CD8-positive, alpha-beta memory T cell (primary cell): ENCODE measurements around the gene SAPCD1. TPM values are rescaled to one million over a fixed set of nuclear protein-coding genes. Genes with fewer than 3 reads are reported as not detected.
A peak's percentile ranks its signal among the peaks of the same experiment; 100 is the strongest.

ENCODE experiments used
- CTCF ChIA-PET: fragments of 350-600 bp; sonication (Branson Sonifier 250); formaldehyde crosslinking; loops from one replicate; lab custom pipeline; 2021; ENCODE audit warnings: antibody characterized with exemption; lab: Charles Lee
- POLR2A ChIA-PET: fragments of 350-600 bp; sonication (Branson Sonifier 250); formaldehyde crosslinking; loops from one replicate; lab custom pipeline; 2021; ENCODE audit warnings: antibody characterized with exemption; lab: Charles Lee
- DNase-seq, 5 donors: peaks; one replicate each; pipeline versions ENCODE4 v3.0.0 to v3.0.0-alpha.2; 2020 to 2022; ENCODE audit warnings: mixed read lengths in 1 of 5
- H3K27ac ChIP-seq: one replicate; pipeline ENCODE4 v1.7.0; 2013; ENCODE audit warnings: low read depth, mild to moderate bottlenecking, low read length, moderate library complexity
- H3K27me3 ChIP-seq: 2 replicates; pipeline ENCODE4 v1.7.0; 2013; ENCODE audit warnings: low read length, mild to moderate bottlenecking; ENCODE audit not compliant: insufficient read depth, poor library complexity, severe bottlenecking
- H3K36me3 ChIP-seq: 2 replicates; pipeline ENCODE4 v1.7.0; 2013; ENCODE audit warnings: mild to moderate bottlenecking, low read length, moderate library complexity; ENCODE audit not compliant: insufficient read depth
- H3K4me1 ChIP-seq: 2 replicates; pipeline ENCODE4 v1.7.0; 2013; ENCODE audit warnings: mild to moderate bottlenecking, low read length, moderate library complexity; ENCODE audit not compliant: insufficient read depth
- H3K4me3 ChIP-seq: 2 replicates; pipeline ENCODE4 v1.7.0; 2013; ENCODE audit warnings: mild to moderate bottlenecking, low read length
- H3K9me3 ChIP-seq: 2 replicates; pipeline ENCODE4 v1.7.0; 2013; ENCODE audit warnings: mild to moderate bottlenecking, low read length
- H3K27ac Mint-ChIP-seq, 8 donors: one replicate each; pipeline ENCODE4 v1.8.0; 2020 to 2021; ENCODE audit warnings: mixed read lengths in 8 of 8, mild to moderate bottlenecking in 6 of 8, inconsistent platforms in 3 of 8, moderate library complexity in 3 of 8
- H3K27me3 Mint-ChIP-seq, 2 donors: one replicate each; pipeline ENCODE4 v1.8.0; 2020 to 2021; ENCODE audit warnings: mixed read lengths in 2 of 2, mild to moderate bottlenecking in 1 of 2, moderate library complexity in 1 of 2
- H3K36me3 Mint-ChIP-seq, 3 donors: one replicate each; pipeline ENCODE4 v1.8.0; 2020 to 2021; ENCODE audit warnings: mixed read lengths in 3 of 3, inconsistent platforms in 1 of 3, mild to moderate bottlenecking in 1 of 3
- H3K4me1 Mint-ChIP-seq, 3 donors: one replicate each; pipeline ENCODE4 v1.8.0; 2020 to 2021; ENCODE audit warnings: mixed read lengths in 3 of 3, inconsistent platforms in 1 of 3, mild to moderate bottlenecking in 1 of 3
- H3K4me3 Mint-ChIP-seq, 7 donors: one replicate each; pipeline ENCODE4 v1.8.0; 2020 to 2021; ENCODE audit warnings: mixed read lengths in 7 of 7, mild to moderate bottlenecking in 6 of 7, moderate library complexity in 4 of 7, inconsistent platforms in 2 of 7
- H3K9me3 Mint-ChIP-seq, 5 donors: one replicate each; pipeline ENCODE4 v1.8.0; 2020 to 2022; ENCODE audit warnings: mixed read lengths in 5 of 5, mild to moderate bottlenecking in 3 of 5, moderate library complexity in 2 of 5, inconsistent platforms in 1 of 5
- polyA plus RNA-seq: library from polyadenylated mRNA; unstranded; fragments of 300-500 nt; fragmentation: Illumina TruSeq; gene quantifications from one replicate; pipeline ENCODE4 v1.2.3, GENCODE V29; 2021
- total RNA-seq, 2 experiments: library from RNA; stranded (reverse); gene quantifications; one replicate each; pipeline ENCODE4 v1.2.3, GENCODE V29; 2021

SAPCD1 gene
- total RNA-seq, result 1 to 10 TPM; 6.1 to 7.0 TPM
- not detected for polyA plus RNA-seq

GRCh38 chr6:31762356-31762755 lies at the start of gene SAPCD1:
SAPCD1 (plus strand) TSS chr6:31762656; CDS start chr6:31763055, 399 bp downstream.
- no peaks in the 10 kb centered on the region for H3K9me3 ChIP-seq
- Mint-ChIP-seq H3K36me3 (peaks cover 0 to 12% (median 8%) of the 10 kb centered on the region in 3 donors), H3K27ac (peak within 1 kb of the TSS in 5 of 8 donors; percentile 24 to 70 (median 45)), H3K9me3 (no peaks in the 10 kb centered on the region), H3K4me3 (no peak within 1 kb of the TSS), H3K27me3 (no peaks in the 10 kb centered on the region), H3K4me1 (no peaks in the 10 kb centered on the region)
- peaks cover 6% of the 10 kb centered on the region for H3K36me3 ChIP-seq
- ChIA-PET POLR2A (no interaction called here), CTCF (no interaction called here)
- H3K27ac ChIP-seq, result no peak within 1 kb of the TSS
- DNase-seq, result no peak
- H3K4me3 ChIP-seq, result no peak within 1 kb of the TSS
- no peaks in the 10 kb centered on the region for H3K4me1 ChIP-seq
- H3K27me3 ChIP-seq, result no peaks in the 10 kb centered on the region

DNA sequence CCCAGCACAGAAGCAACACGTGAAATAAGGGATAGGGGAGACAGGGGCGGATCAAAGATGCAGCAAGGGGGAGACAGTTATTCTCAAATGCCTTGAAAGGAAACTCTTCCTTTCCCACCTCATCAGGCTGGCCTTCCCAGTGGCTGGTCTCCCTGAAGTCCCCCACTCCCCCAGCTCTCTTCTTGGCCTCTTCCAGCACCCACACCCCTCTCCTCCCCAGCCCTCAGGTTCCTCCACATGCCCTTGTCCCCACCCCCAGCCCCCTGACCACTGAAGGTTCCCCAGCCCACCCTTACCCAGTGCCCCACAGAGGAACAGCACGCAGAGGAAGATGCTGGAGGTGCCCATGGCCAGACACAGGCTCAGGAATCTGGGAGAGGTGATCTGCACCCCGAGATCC lies 49.0 kb upstream of the SAPCD1 start:
- Histone ChIP-seq H3K4me3 (no peak overlapping the region), H3K4me1 (peaks cover 5% of the 10 kb centered on the region), H3K27me3 (no peaks in the 10 kb centered on the region), H3K36me3 (no peaks in the 10 kb centered on the region), H3K9me3 (no peaks in the 10 kb centered on the region), H3K27ac (no peak overlapping the region)
- Mint-ChIP-seq H3K4me3 (no peak overlapping the region), H3K27me3 (no peaks in the 10 kb centered on the region), H3K4me1 (peaks cover 10 to 18% (median 14%) of the 10 kb centered on the region in 3 donors), H3K9me3 (no peaks in the 10 kb centered on the region), H3K27ac (peak overlapping the region in 1 of 8 donors; percentile 1), H3K36me3 (no peaks in the 10 kb centered on the region)
- no peak for DNase-seq
- CTCF ChIA-PET, result interaction anchor here (0.9 kb wide), 1 partner anchor 123 kb away, joined by 3 read pairs; no protein-coding TSS in a partner anchor
- POLR2A ChIA-PET, result no interaction called here

DNA sequence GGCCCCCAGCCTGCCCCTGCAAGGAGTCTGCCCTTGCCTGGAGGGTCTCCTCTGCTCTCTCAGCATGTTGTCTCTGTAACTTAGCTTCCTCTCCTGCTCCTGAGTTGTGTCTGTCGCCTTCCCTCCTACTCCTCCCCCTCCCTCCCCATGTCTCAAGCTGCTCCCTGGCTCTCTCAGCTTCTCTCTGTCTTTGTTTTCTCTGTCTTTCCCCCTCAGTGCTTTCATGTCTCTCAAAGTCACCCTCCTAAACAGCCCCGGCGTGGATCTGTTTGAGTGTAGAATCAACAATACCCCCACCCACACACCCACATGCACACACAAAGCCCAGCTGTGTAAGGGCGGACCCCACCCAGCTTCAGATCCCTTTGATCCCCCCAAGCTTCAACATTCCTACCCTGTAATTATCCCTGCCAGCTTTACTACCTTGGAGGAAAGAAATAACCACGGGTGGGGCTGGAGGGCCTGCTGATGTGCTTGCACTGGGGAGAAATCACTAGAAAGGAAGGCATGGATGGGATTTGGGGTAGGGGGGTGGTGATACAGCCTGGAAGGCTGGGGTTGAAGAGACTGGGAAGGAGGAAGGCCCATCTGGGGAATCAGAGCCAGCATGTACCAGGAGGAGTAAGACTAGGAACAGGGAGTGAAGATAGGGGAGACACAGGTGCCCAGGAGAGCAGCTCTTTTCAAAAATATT lies 48.3 kb upstream of the SAPCD1 start:
- ChIA-PET CTCF (interaction anchor here (0.6 to 0.9 kb wide), 2 partner anchors 30 to 123 kb away, joined by 3 read pairs; no protein-coding TSS in a partner anchor), POLR2A (no interaction called here)
- H3K27me3 Mint-ChIP-seq, result peaks cover 0 to 2% of the 10 kb centered on the region in 2 donors
- H3K36me3 Mint-ChIP-seq, result no peaks in the 10 kb centered on the region
- peaks cover 10 to 18% (median 14%) of the 10 kb centered on the region in 3 donors for H3K4me1 Mint-ChIP-seq
- H3K4me3 ChIP-seq, result no peak overlapping the region
- H3K9me3 Mint-ChIP-seq, result no peaks in the 10 kb centered on the region
- DNase-seq, result no peak
- H3K27me3 ChIP-seq, result no peaks in the 10 kb centered on the region
- H3K36me3 ChIP-seq, result no peaks in the 10 kb centered on the region
- H3K27ac ChIP-seq, result no peak overlapping the region
- H3K9me3 ChIP-seq, result no peaks in the 10 kb centered on the region
- H3K4me3 Mint-ChIP-seq, result peak overlapping the region in 1 of 7 donors; percentile 63
- H3K27ac Mint-ChIP-seq, result no peak overlapping the region
- peaks cover 5% of the 10 kb centered on the region for H3K4me1 ChIP-seq

DNA sequence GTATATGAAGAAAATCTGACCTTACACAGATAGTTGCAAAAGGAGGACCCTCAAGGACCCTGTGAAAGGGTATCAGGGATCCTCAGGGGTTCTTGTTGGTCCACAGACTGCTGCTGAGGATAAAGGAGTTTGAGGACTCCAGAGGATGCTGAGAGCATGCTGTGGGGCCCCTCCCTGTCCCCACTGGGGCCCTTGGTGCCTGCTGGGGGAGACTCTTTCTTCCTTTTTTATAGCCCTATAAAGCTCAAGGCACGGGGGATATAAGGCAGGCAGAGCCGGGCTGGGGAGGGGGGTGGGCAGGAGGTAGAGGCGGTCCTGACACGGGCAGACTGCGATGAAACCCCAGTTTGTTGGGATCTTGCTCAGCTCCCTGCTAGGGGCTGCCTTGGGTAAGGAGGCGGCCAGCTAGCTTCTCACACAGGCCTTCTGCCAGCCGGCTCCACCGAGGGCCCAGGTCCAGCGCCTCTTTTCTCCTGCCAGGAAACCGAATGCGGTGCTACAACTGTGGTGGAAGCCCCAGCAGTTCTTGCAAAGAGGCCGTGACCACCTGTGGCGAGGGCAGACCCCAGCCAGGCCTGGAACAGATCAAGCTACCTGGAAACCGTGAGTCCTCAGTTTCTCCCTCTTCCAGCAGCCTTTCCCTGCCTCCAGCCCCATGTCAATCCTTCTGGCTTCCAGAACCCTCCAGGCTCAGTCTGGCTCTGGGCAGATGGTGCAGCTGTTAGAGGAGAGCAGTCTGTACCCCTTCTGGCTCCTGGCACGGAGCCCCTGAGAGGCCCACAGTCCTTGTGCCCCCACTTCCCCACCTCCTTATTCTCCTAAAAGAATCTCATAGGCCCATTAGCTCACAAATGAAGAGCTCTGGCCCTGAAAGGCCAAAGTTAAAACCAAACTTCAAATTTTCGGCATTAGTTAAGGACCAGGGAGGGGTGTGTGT lies 47.2 kb upstream of the SAPCD1 start, which contains the start of gene LY6G6D:
Gene LY6G6D (plus strand): TSS at position 327 of the 937 bp plus-strand sequence. CDS start 8 bp downstream, at position 335.
- POLR2A ChIA-PET, result no interaction called here
- peaks cover 10 to 18% (median 14%) of the 10 kb centered on the region in 3 donors for H3K4me1 Mint-ChIP-seq
- no peaks in the 10 kb centered on the region for H3K36me3 Mint-ChIP-seq

DNA sequence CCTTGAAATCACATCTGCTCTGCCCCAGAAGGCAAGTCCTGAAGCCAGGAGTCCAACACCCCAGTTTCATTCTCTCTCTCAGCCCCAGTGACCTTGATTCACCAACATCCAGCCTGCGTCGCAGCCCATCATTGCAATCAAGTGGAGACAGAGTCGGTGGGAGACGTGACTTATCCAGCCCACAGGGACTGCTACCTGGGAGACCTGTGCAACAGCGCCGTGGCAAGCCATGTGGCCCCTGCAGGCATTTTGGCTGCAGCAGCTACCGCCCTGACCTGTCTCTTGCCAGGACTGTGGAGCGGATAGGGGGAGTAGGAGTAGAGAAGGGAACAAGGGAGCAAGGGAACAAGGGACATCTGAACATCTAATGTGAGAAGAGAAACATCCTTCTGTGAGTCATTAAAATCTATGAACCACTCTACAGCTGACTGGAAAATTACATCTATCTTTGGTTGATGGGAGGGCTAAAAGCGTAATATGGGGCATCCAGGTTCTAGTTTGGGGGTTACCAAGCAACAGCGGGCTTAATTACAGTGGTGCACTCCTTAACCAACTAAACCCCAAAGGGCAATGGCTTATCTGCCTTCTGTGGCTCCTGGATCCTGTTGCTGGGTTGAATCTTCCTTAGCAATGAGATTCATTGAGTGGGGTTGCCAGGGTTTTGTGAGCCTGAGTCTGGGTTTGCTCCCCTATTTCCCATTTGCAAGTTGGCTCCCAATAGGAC lies 44.8 kb upstream of the SAPCD1 start:
- no peak for DNase-seq
- Histone ChIP-seq H3K27me3 (no peaks in the 10 kb centered on the region), H3K4me3 (no peak overlapping the region), H3K36me3 (no peaks in the 10 kb centered on the region), H3K4me1 (no peaks in the 10 kb centered on the region), H3K27ac (no peak overlapping the region), H3K9me3 (no peaks in the 10 kb centered on the region)
- CTCF ChIA-PET, result no interaction called here
- peaks cover 0 to 2% of the 10 kb centered on the region in 2 donors for H3K27me3 Mint-ChIP-seq
- POLR2A ChIA-PET, result interaction anchor here (0.6 kb wide), 1 partner anchor 21 kb away, joined by 6 read pairs; no protein-coding TSS in a partner anchor
- no peaks in the 10 kb centered on the region for H3K9me3 Mint-ChIP-seq
- H3K36me3 Mint-ChIP-seq, result no peaks in the 10 kb centered on the region
- H3K4me1 Mint-ChIP-seq, result no peaks in the 10 kb centered on the region
- no peak overlapping the region for H3K4me3 Mint-ChIP-seq
- H3K27ac Mint-ChIP-seq, result no peak overlapping the region

More for the DNA sequence above, 47.2 kb upstream of the SAPCD1 start, which contains the start of gene LY6G6D:
- no peaks in the 10 kb centered on the region for H3K27me3 ChIP-seq
- H3K9me3 ChIP-seq, result no peaks in the 10 kb centered on the region
- H3K4me1 ChIP-seq, result peaks cover 5% of the 10 kb centered on the region
- Mint-ChIP-seq H3K27ac (peak within 1 kb of the TSS in 1 of 8 donors; percentile 17), H3K9me3 (no peaks in the 10 kb centered on the region), H3K27me3 (peaks cover 0 to 2% of the 10 kb centered on the region in 2 donors), H3K4me3 (no peak within 1 kb of the TSS)
- H3K4me3 ChIP-seq, result no peak within 1 kb of the TSS
- H3K36me3 ChIP-seq, result no peaks in the 10 kb centered on the region
- no peak for DNase-seq
- H3K27ac ChIP-seq, result no peak within 1 kb of the TSS
- CTCF ChIA-PET, result interaction anchor here (1.3 kb wide), 1 partner anchor 54 kb away, joined by 3 read pairs; no protein-coding TSS in a partner anchor

- H3K9me3 Mint-ChIP-seq, result no peaks in the 10 kb centered on the region
- H3K27me3 ChIP-seq, result no peaks in the 10 kb centered on the region
These were observed 44.2 kb upstream of the SAPCD1 start for GRCh38 chr6:31718265-31718664.

GRCh38 chr6:31719001-31719400 lies 43.5 kb upstream of the SAPCD1 start:
- H3K36me3 Mint-ChIP-seq, result no peaks in the 10 kb centered on the region

More at GRCh38 chr6:31718265-31718664, 44.2 kb upstream of the SAPCD1 start:
- peaks cover 0 to 2% of the 10 kb centered on the region in 2 donors for H3K27me3 Mint-ChIP-seq
- Histone ChIP-seq H3K9me3 (no peaks in the 10 kb centered on the region), H3K4me3 (no peak overlapping the region), H3K36me3 (no peaks in the 10 kb centered on the region), H3K4me1 (no peaks in the 10 kb centered on the region), H3K27ac (no peak overlapping the region)
- H3K27ac Mint-ChIP-seq, result no peak overlapping the region
- no peak overlapping the region for H3K4me3 Mint-ChIP-seq
- ChIA-PET POLR2A (no interaction called here), CTCF (no interaction called here)
- peaks cover 0 to 2% (median under 1%) of the 10 kb centered on the region in 3 donors for H3K4me1 Mint-ChIP-seq
- no peak for DNase-seq
- no peaks in the 10 kb centered on the region for H3K36me3 Mint-ChIP-seq

More at GRCh38 chr6:31719001-31719400, 43.5 kb upstream of the SAPCD1 start:
- no peak overlapping the region for H3K4me3 Mint-ChIP-seq
- Histone ChIP-seq H3K9me3 (no peaks in the 10 kb centered on the region), H3K36me3 (no peaks in the 10 kb centered on the region), H3K4me1 (no peaks in the 10 kb centered on the region), H3K27me3 (no peaks in the 10 kb centered on the region), H3K27ac (no peak overlapping the region), H3K4me3 (no peak overlapping the region)
- H3K4me1 Mint-ChIP-seq, result peaks cover 0 to 5% (median 2%) of the 10 kb centered on the region in 3 donors
- DNase-seq, result no peak
- POLR2A ChIA-PET, result no interaction called here
- CTCF ChIA-PET, result no interaction called here
- H3K9me3 Mint-ChIP-seq, result no peaks in the 10 kb centered on the region
- H3K27me3 Mint-ChIP-seq, result peaks cover 0 to 2% of the 10 kb centered on the region in 2 donors
- no peak overlapping the region for H3K27ac Mint-ChIP-seq
